H1 (cell line): ENCODE measurements around the gene FHIT. TPM values are rescaled to one million over a fixed set of nuclear protein-coding genes. Genes with fewer than 3 reads are reported as not detected.

Experiments used
- CHD2 ChIP-seq: IDR thresholded peaks from 2 replicates; pipeline ENCODE4 v1.6.1; 2012; ENCODE audit warnings: low read length, improper control_type of control experiment
- polyA plus RNA-seq, 7 experiments: library from polyadenylated mRNA; depleted of rRNA in 3 of 7; stranded (reverse) in 5 of 7; unstranded in 2 of 7; fragments of >200 nt in 5 of 7; fragments of 200-250 nt in 2 of 7; gene quantifications; 1 replicate in 5 of 7; 2 replicates in 1 of 7; 4 replicates in 1 of 7; pipeline versions ENCODE4 v1.2.1 to v1.2.3, GENCODE V29; 2011 to 2013; ENCODE audit warnings: missing spikeins in 2 of 7, mixed read lengths in 2 of 7
- total RNA-seq: library from RNA; stranded (reverse); fragmentation: NEBNext Ultra II Directional; extraction: Animal tissue kit (Norgen Biotek cat#: 25700); gene quantifications from 2 replicates; pipeline ENCODE4 v1.2.1, GENCODE V29; 2021
- TF ChIP-seq, protein P1 (sequence below): fragments of 300-600 bp; sonication (generic); IDR thresholded peaks from 2 replicates; pipeline ENCODE4 v1.7.1; 2012; ENCODE audit warnings: low read length, moderate library complexity, mild to moderate bottlenecking, inconsistent platforms; ENCODE audit not compliant: insufficient replicate concordance

The FHIT gene
- total and polyA plus RNA-seq, 2 of the 8 experiments (the other 6 are each of a cell fraction or from before 2014, with no cell fraction given): 1.2 to 3.2 TPM

DNA sequence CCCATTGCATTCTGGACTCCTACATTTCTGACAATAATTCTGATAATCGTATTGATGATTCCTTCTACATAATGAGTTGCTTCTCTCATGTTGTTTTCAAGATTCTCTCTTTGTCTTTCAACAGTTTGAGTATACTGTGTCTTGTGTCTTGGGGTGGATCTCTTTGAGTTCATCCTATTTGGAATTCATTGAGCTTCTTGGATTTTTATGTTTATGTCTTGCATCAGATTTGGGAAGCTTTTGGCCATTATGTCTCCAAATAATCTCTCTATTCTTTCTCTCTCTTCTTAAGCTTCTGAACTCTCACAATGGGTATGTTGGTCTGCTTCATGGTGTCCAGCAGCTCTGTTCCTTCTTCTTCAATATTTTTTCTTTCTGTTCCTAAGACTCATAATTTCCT is 592.2 kb downstream of the FHIT start (continued):
- TF ChIP-seq, protein P1, sequence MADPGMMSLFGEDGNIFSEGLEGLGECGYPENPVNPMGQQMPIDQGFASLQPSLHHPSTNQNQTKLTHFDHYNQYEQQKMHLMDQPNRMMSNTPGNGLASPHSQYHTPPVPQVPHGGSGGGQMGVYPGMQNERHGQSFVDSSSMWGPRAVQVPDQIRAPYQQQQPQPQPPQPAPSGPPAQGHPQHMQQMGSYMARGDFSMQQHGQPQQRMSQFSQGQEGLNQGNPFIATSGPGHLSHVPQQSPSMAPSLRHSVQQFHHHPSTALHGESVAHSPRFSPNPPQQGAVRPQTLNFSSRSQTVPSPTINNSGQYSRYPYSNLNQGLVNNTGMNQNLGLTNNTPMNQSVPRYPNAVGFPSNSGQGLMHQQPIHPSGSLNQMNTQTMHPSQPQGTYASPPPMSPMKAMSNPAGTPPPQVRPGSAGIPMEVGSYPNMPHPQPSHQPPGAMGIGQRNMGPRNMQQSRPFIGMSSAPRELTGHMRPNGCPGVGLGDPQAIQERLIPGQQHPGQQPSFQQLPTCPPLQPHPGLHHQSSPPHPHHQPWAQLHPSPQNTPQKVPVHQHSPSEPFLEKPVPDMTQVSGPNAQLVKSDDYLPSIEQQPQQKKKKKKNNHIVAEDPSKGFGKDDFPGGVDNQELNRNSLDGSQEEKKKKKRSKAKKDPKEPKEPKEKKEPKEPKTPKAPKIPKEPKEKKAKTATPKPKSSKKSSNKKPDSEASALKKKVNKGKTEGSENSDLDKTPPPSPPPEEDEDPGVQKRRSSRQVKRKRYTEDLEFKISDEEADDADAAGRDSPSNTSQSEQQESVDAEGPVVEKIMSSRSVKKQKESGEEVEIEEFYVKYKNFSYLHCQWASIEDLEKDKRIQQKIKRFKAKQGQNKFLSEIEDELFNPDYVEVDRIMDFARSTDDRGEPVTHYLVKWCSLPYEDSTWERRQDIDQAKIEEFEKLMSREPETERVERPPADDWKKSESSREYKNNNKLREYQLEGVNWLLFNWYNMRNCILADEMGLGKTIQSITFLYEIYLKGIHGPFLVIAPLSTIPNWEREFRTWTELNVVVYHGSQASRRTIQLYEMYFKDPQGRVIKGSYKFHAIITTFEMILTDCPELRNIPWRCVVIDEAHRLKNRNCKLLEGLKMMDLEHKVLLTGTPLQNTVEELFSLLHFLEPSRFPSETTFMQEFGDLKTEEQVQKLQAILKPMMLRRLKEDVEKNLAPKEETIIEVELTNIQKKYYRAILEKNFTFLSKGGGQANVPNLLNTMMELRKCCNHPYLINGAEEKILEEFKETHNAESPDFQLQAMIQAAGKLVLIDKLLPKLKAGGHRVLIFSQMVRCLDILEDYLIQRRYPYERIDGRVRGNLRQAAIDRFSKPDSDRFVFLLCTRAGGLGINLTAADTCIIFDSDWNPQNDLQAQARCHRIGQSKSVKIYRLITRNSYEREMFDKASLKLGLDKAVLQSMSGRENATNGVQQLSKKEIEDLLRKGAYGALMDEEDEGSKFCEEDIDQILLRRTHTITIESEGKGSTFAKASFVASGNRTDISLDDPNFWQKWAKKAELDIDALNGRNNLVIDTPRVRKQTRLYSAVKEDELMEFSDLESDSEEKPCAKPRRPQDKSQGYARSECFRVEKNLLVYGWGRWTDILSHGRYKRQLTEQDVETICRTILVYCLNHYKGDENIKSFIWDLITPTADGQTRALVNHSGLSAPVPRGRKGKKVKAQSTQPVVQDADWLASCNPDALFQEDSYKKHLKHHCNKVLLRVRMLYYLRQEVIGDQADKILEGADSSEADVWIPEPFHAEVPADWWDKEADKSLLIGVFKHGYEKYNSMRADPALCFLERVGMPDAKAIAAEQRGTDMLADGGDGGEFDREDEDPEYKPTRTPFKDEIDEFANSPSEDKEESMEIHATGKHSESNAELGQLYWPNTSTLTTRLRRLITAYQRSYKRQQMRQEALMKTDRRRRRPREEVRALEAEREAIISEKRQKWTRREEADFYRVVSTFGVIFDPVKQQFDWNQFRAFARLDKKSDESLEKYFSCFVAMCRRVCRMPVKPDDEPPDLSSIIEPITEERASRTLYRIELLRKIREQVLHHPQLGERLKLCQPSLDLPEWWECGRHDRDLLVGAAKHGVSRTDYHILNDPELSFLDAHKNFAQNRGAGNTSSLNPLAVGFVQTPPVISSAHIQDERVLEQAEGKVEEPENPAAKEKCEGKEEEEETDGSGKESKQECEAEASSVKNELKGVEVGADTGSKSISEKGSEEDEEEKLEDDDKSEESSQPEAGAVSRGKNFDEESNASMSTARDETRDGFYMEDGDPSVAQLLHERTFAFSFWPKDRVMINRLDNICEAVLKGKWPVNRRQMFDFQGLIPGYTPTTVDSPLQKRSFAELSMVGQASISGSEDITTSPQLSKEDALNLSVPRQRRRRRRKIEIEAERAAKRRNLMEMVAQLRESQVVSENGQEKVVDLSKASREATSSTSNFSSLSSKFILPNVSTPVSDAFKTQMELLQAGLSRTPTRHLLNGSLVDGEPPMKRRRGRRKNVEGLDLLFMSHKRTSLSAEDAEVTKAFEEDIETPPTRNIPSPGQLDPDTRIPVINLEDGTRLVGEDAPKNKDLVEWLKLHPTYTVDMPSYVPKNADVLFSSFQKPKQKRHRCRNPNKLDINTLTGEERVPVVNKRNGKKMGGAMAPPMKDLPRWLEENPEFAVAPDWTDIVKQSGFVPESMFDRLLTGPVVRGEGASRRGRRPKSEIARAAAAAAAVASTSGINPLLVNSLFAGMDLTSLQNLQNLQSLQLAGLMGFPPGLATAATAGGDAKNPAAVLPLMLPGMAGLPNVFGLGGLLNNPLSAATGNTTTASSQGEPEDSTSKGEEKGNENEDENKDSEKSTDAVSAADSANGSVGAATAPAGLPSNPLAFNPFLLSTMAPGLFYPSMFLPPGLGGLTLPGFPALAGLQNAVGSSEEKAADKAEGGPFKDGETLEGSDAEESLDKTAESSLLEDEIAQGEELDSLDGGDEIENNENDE: no peak
- no peak for TF ChIP-seq CHD2
